Astrocyte (in vitro differentiated cells and primary cell): Measurements from ENCODE around the gene NME4.

Experiments used
- EZH2 ChIP-seq: IDR thresholded peaks from 2 replicates; pipeline ENCODE4 v1.6.1; 2012; ENCODE audit warnings: mild to moderate bottlenecking, low read length, inconsistent platforms; ENCODE audit not compliant: insufficient read depth
- TF ChIP-seq, protein P1 (sequence below): IDR thresholded peaks from 2 replicates; pipeline ENCODE4 v1.5.1; 2011; ENCODE audit warnings: low read depth, mild to moderate bottlenecking, inconsistent platforms, low read length, moderate library complexity; ENCODE audit not compliant: insufficient read depth

- TF ChIP-seq, protein P1, sequence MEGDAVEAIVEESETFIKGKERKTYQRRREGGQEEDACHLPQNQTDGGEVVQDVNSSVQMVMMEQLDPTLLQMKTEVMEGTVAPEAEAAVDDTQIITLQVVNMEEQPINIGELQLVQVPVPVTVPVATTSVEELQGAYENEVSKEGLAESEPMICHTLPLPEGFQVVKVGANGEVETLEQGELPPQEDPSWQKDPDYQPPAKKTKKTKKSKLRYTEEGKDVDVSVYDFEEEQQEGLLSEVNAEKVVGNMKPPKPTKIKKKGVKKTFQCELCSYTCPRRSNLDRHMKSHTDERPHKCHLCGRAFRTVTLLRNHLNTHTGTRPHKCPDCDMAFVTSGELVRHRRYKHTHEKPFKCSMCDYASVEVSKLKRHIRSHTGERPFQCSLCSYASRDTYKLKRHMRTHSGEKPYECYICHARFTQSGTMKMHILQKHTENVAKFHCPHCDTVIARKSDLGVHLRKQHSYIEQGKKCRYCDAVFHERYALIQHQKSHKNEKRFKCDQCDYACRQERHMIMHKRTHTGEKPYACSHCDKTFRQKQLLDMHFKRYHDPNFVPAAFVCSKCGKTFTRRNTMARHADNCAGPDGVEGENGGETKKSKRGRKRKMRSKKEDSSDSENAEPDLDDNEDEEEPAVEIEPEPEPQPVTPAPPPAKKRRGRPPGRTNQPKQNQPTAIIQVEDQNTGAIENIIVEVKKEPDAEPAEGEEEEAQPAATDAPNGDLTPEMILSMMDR = no peak
- TF ChIP-seq EZH2 = no peak
Measured at GRCh38 chr16:352547-353403, 44.2 kb upstream of the NME4 start, which contains the start of gene AXIN1.
